Stimulated activated CD8-positive, alpha-beta memory T cell treated with anti-CD3 and anti-CD28 coated beads, Interleukin-7, amount 100 ng/mL, for 48 hours (primary cell): Measurements from ENCODE around the gene SMYD3.

Source experiments
- DNase-seq, 2 donors: peaks; one replicate each; pipeline ENCODE4 v3.0.0-alpha.2; 2020; ENCODE audit warnings: low read depth in 1 of 2; ENCODE audit errors: extremely low read depth in 1 of 2

The SMYD3 gene

DNA sequence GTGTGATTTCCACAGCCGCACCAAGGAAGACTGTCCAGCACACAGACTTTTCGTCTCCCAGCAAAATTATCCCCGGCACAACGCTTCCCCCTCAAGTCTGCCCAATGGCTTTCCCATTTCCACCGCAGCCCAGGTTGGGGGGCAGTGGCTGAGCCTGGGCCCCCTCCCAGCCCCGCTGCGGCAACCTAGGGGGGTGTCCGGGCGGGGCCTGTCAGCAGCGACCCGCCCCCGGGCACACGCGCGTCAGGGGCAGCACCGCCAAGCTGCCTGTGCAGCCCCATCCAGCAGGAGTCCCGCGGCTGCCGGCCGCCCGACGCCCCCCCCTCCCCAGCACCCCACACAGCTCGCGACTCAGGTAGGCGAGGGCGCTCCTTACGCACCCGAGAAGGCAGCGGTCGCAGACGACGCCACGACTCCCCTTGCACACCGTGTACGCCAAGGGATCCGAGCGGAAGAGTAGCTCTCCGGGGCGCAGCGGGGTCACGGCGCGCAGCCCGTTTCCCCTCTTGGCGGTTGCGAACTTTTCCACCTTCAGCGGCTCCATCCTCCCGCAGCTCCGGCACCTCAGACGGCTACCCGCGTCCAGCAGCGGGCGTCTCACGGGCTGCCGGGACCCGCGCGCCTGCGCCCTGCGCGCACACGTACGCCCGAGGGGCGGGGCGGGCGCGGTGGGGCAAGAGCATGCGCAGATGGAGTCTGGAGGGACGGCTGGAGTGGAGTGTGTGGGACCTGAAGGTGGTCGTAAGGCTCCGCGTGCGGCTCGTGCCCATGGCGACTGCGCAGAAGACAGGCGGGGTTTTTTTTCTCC, at the start of gene SMYD3:
SMYD3 (minus strand) TSS at position 606 of the 808 bp plus-strand sequence.
- DNase-seq: peak; percentile 47 to 54

- no peak for DNase-seq
Observed at GRCh38 chr1:246554201-246554600, 47.1 kb upstream of the SMYD3 start.

DNA sequence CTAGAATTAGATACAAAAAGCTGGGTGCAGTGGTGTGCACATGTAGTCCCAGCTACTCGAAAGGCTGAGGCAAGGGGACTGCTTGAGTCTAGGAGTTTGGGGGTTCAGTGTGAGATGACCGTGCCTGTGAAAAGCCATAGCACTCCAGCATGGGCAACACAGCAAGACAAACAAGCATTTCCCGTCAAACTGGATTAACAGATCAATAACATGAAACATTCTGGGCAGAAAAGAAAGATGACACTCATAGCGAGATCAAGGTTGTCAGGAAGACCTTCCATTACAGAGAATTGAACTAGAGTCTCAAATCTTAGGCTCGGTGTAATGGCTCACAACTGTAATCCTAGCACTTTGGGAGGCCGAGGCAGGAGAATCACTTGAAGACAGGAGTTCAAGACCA, 45.0 kb upstream of the SMYD3 start:
- no peak for DNase-seq

- DNase-seq: no peak
Observed at GRCh38 chr1:246550402-246550801, 43.3 kb upstream of the SMYD3 start.

DNA sequence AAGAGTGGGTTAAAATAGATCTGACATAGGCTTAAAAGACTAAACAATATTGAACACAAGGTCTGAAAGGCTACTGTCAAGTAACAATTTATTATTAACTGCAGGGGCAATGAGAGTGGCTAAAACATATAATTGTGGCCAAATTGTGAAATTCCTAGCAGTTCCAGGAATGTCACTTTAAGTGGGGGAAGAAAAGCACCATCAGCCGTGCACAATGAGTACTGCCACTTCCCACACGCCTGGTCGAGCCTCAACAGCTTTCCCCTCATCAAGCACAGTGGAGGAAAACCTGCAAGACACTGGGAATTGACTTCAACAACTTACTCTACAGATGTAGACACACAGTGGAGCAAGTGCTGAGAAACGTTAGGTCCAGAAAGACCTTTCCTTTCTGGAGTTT, 42.6 kb upstream of the SMYD3 start:
- DNase-seq: no peak

- no peak for DNase-seq
Observed at GRCh38 chr1:246544001-246544400, 36.9 kb upstream of the SMYD3 start.

GRCh38 chr1:246540738-246541491, 33.8 kb upstream of the SMYD3 start:
- no peak for DNase-seq

- no peak for DNase-seq
Observed at GRCh38 chr1:246537887-246538286, 30.8 kb upstream of the SMYD3 start.

GRCh38 chr1:246537441-246537840, 30.4 kb upstream of the SMYD3 start:
- DNase-seq: no peak

- no peak for DNase-seq
Observed at GRCh38 chr1:246534114-246534513, 27.0 kb upstream of the SMYD3 start.

DNA sequence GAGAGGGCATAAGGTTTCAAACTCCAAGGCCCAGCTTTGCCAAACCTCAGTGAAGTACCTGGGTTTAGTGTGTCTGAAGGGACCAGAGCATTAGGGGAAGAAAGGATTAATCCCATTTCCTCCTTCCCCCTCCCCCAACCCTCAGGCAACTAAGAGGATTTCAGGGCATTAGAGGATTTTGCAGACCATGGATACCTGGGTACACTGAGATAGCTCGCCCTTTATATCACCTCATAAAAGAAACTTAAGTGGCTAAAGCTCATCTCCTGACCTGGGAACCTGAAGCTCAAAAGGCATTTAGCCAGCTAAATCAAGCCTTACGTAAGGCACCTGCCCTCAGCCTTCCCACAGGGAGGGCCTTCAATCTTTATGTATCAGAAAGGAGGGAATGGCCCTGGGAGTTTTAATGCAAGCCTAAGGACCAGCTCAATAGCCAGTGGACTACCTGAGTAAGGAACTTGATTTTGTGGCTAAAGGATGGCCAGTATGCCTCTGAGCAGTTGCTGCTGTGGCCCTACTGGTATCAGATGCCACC, 26.4 kb upstream of the SMYD3 start:
- DNase-seq: no peak

GRCh38 chr1:246532519-246532918, 25.4 kb upstream of the SMYD3 start:
- no peak for DNase-seq

GRCh38 chr1:246530482-246530881, 23.4 kb upstream of the SMYD3 start:
- no peak for DNase-seq

DNA sequence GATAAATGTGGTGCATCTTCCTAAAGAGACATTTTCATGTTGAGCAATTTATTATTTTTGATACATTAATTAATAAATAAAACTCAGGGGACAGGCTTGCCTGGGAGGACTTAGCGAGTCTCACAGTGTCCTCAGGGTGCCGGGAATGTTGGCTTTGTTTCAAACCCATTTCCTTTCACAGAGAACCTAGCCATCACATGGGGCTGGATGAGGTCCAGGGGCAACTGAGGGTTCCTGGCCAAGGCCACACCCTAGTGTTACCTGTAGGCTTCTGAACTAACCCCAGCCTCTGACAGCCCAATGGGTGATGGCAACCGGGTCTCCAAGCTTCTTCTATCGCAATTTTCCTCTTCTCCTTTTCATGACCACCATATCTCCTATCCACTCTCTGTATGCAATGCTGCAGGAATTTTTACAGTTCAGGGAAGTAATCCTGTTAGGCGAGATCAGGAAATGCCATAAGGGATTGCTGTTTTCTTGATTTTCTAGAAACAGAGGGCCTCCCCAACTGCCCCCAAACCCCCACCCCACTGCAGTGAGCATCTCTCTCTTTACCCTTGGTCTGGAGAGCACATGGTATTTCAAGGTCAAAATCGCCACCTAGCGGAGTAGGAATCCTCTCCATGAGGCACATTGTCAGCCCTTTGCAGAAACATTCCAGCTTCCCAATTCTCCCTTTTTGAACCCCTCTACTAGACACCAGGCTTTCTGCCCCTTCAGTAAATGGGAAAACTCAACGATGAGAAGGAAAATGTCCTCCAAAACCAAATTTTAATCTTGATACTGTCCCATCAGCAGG, 22.1 kb upstream of the SMYD3 start:
- DNase-seq: no peak

DNA sequence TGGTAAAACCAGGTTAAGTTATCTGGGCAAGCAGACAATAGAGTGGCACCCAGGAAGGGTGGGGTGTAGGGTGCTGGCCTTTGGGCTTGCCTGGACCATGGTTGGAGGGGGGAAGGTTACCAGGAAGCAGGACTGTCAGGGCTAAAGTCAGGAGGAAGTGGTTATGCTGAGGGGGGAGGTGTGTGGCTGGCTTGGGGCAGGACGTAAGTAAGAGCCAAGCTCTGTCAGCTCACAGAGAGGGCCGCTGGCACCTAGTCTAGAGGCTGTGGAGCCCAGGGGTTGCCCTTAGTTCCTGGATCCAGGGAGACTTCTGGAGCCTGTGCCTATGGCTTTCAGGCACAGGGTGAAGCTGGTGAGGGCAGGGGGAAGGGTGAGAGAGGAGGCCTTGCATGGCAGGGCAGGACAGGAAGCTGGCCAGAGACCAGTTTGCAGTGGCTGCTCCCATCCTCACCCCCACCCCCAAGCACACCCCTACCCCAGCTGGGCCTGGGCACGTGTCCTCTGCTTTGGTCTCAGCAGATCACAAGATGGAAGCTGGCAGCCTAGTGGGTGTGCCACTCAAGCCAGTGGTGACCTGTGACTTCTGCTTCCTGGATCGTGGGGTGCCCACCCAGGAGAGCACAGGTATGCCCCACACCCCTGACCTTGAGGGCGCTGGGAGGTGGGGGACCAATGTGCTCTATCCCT, 20.5 kb upstream of the SMYD3 start:
- no peak for DNase-seq

DNA sequence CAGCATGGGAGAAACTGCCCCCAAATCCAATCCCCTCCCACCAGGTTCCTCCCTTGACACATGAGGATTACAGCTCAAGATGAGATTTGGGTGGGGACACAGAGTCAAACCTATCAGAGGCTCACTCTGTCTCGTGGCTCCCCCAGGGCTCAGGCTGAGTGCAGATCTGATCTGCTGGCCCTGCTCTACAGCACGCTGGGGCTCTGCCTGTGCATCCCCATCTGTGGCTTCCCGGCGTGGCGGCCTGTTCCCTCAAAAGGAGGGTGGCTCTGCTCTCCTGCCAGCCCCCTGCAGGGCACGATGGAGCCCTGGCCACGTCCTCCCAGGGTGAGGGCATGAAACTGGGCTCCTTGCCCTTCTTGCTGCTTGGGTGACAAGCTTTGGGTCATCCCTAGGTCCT, 19.8 kb upstream of the SMYD3 start:
- no peak for DNase-seq

- no peak for DNase-seq
Observed at GRCh38 chr1:246526380-246526779, 19.3 kb upstream of the SMYD3 start.

DNA sequence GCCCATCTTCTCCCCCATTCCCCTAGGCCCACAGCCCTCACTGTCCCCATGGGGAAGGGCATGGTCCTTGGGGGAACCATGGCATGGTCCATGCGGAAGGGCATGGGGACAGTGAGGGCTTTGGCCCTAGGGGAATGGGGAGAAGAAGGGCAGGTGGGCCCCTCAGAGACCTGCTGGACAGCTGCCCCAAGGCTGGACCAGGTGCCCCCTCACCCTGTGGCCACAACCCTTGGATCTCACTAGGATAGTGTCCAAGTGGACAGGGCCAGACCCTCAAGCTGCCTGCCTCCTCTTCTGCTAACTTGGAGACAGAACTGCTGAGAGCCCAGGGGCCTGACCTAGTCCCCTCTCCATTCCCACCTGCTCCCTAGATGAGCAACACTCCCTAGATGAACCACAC, 12.4 kb upstream of the SMYD3 start:
- no peak for DNase-seq

- no peak for DNase-seq
Observed at GRCh38 chr1:246518456-246519205, 11.6 kb upstream of the SMYD3 start.

DNA sequence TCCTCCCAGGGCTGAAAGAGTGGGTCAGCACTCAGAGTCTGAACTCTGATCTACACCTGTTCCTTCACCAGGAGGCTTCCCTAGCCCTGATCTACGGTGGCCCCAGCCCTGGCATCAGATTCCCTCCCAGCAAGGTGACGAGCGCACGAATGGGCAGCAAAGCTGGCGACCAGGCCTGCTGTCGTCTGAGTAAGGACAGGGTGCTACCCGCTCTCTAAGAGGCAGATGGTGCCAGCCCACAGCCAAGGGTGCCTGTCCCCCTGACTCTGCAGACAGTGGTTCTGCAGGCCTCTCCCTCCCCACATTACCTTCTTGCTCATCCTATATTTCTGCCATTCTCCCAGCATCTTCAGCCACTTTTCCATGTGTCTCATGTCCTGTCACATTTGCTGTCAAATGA, 10.3 kb upstream of the SMYD3 start:
- no peak for DNase-seq
